HepG2 (cell line): ENCODE data around the gene CIAO3.

Experiments used
- CTCF ChIP-seq: sonication (generic); formaldehyde crosslinking; IDR thresholded peaks from 2 replicates; pipeline ENCODE4 v1.5.0; 2020; ENCODE audit warnings: mild to moderate bottlenecking, missing genetic modification reagents, moderate library complexity
- E2F2 ChIP-seq: sonication (generic); formaldehyde crosslinking; IDR thresholded peaks from 2 replicates; pipeline ENCODE4 v1.4.0; 2020; ENCODE audit warnings: missing genetic modification reagents, borderline replicate concordance
- HMG20B ChIP-seq: conservative IDR thresholded peaks from 2 replicates; pipeline ENCODE4 v1.6.1; 2016; ENCODE audit warnings: missing genetic modification reagents, missing compliant biosample characterization
- NFE2 ChIP-seq: sonication (generic); formaldehyde crosslinking; IDR thresholded peaks from 2 replicates; pipeline ENCODE4 v1.4.0; 2020; ENCODE audit warnings: missing genetic modification reagents
- POLR2A ChIP-seq, 2 experiments: IDR thresholded peaks; 2 replicates each; pipeline ENCODE4 v1.6.1; 2011; ENCODE audit warnings: low read depth in 2 of 2, low read length in 2 of 2, mild to moderate bottlenecking in 1 of 2, moderate library complexity in 1 of 2; ENCODE audit not compliant: insufficient read depth in 1 of 2
- SOX6 ChIP-seq, 2 experiments: fragments of 450-650 bp in 1 of 2; sonication (generic) in 1 of 2; formaldehyde crosslinking in 1 of 2; IDR thresholded peaks; 2 replicates each; pipeline versions ENCODE4 v1.4.0 to v1.6.1; 2017 to 2020; ENCODE audit warnings: antibody characterized with exemption in 1 of 2, mild to moderate bottlenecking in 1 of 2, missing genetic modification reagents in 1 of 2
- TARDBP ChIP-seq: sonication (generic); formaldehyde crosslinking; IDR thresholded peaks from 2 replicates; pipeline ENCODE4 v1.8.0; 2022; ENCODE audit warnings: mild to moderate bottlenecking, missing genetic modification reagents
- ZNF251 ChIP-seq: sonication (generic); formaldehyde crosslinking; IDR thresholded peaks from 2 replicates; pipeline ENCODE4 v1.9.0; 2021; ENCODE audit warnings: mild to moderate bottlenecking, missing genetic modification reagents

GRCh38 chr16:685967-686366, 54.8 kb downstream of the CIAO3 start:
- TF ChIP-seq HMG20B (CRISPR knock-in tag) (no peak), TARDBP (CRISPR knock-in tag) (no peak), SOX6 (IDR thresholded peaks at IDR 0.05) (no peak), SOX6 (CRISPR knock-in tag; IDR thresholded peaks at IDR 0.05) (no peak), E2F2 (CRISPR knock-in tag) (no peak), CTCF (CRISPR knock-in tag) (peak; percentile 74), ZNF251 (CRISPR knock-in tag) (no peak), NFE2 (CRISPR knock-in tag) (no peak), POLR2A (IDR thresholded peaks at IDR 0.05; ENCODE audit: insufficient read depth in 1 of 2, low read depth in 2 of 2, low read length in 2 of 2) (no peak)
